Parathyroid adenoma (tissue), 2 donors: Measurements from ENCODE around the gene RBPMS2.

Experiments
- H2AFZ ChIP-seq: fragments of 300-600 bp; sonication (generic); one replicate; pipeline ENCODE4 v1.7.0; 2017; ENCODE audit warnings: antibody characterized with exemption, mild to moderate bottlenecking
- H3K27ac ChIP-seq: fragments of 300-600 bp; sonication (generic); one replicate; pipeline ENCODE4 v1.7.0; 2017
- H3K27me3 ChIP-seq: fragments of 300-600 bp; sonication (generic); one replicate; pipeline ENCODE4 v1.7.0; 2017; ENCODE audit warnings: low read length; ENCODE audit not compliant: control insufficient read depth, insufficient read depth
- H3K36me3 ChIP-seq: fragments of 300-600 bp; sonication (generic); one replicate; pipeline ENCODE4 v1.7.0; 2017; ENCODE audit warnings: low read length; ENCODE audit not compliant: control insufficient read depth, insufficient read depth
- H3K4me1 ChIP-seq: fragments of 300-600 bp; sonication (generic); one replicate; pipeline ENCODE4 v1.7.0; 2017; ENCODE audit warnings: control low read depth
- H3K4me2 ChIP-seq: fragments of 300-600 bp; sonication (generic); one replicate; pipeline ENCODE4 v1.7.0; 2017; ENCODE audit warnings: low read length
- H3K4me3 ChIP-seq: fragments of 300-600 bp; sonication (generic); one replicate; pipeline ENCODE4 v1.7.0; 2017; ENCODE audit warnings: low read depth, low read length
- H3K79me2 ChIP-seq: fragments of 300-600 bp; sonication (generic); one replicate; pipeline ENCODE4 v1.7.0; 2017; ENCODE audit warnings: control low read depth
- H3K9ac ChIP-seq: fragments of 300-600 bp; sonication (generic); one replicate; pipeline ENCODE4 v1.7.0; 2017; ENCODE audit warnings: mild to moderate bottlenecking
- H3K9me3 ChIP-seq: fragments of 300-600 bp; sonication (generic); one replicate; pipeline ENCODE4 v1.7.0; 2017; ENCODE audit warnings: low read length; ENCODE audit not compliant: control insufficient read depth
- TF ChIP-seq, protein P1 (sequence below): fragments of 300-600 bp; sonication (generic); IDR thresholded peaks from one replicate; pipeline ENCODE4 v1.7.0; 2017; ENCODE audit warnings: antibody characterized with exemption, mild to moderate bottlenecking
- donor health status: primary hyperparathyroidism.

RBPMS2 gene

DNA sequence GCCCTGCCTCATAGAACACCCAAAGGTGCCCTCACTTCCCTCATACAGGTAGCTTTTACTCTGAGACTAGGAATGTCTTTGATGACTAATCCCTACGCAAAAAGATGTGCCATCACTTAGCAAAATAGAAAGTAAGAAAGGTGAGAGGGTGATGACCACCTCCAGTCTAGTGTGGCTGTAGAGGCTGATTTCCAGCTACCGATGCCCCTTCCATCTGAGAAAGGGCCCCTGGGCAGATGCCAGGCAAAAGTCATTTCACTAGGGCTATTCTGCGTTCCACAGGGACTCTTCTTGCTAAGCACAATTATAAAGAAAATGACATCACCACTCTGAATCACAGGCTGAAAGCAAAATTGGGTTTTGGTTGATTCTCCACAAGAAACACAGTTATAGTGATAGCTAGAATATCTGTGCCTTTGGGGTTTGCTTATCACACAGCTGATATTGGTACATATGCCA lies 77.4 kb downstream of the RBPMS2 start:
- H2AFZ ChIP-seq: no peak overlapping the region
- TF ChIP-seq, protein P1, sequence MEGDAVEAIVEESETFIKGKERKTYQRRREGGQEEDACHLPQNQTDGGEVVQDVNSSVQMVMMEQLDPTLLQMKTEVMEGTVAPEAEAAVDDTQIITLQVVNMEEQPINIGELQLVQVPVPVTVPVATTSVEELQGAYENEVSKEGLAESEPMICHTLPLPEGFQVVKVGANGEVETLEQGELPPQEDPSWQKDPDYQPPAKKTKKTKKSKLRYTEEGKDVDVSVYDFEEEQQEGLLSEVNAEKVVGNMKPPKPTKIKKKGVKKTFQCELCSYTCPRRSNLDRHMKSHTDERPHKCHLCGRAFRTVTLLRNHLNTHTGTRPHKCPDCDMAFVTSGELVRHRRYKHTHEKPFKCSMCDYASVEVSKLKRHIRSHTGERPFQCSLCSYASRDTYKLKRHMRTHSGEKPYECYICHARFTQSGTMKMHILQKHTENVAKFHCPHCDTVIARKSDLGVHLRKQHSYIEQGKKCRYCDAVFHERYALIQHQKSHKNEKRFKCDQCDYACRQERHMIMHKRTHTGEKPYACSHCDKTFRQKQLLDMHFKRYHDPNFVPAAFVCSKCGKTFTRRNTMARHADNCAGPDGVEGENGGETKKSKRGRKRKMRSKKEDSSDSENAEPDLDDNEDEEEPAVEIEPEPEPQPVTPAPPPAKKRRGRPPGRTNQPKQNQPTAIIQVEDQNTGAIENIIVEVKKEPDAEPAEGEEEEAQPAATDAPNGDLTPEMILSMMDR: no peak
- H3K79me2 ChIP-seq: peaks cover 28% of the 10 kb centered on the region
- no peaks in the 10 kb centered on the region for H3K36me3 ChIP-seq
- no peaks in the 10 kb centered on the region for H3K9me3 ChIP-seq
- H3K4me1 ChIP-seq: peaks cover 38% of the 10 kb centered on the region
- H3K9ac ChIP-seq: no peak overlapping the region
- H3K27me3 ChIP-seq: no peaks in the 10 kb centered on the region
- H3K4me3 ChIP-seq: no peak overlapping the region
- peak overlapping the region; percentile 77 for H3K27ac ChIP-seq
- H3K4me2 ChIP-seq: peak overlapping the region; percentile 41

DNA sequence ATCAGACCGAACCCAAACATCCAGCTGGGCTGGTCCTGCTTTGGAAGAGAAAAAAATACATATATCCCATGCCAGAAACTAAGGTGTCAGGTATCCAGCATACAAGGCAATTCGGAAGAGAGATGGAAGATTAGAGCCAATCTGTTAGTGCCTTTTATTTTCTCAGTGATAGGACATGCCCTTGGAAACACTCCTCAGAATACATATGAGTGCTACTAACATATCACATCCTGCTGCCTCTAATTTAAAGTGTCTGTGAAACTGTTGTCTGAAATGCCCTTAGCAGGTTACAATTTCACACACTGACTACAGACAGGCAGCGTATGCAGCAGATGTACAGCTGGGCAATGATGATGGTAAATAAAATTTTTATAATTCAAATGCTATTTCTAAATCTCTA lies 78.9 kb downstream of the RBPMS2 start:
- Histone ChIP-seq H3K4me3 (peak overlapping the region; percentile 3), H3K27ac (peak overlapping the region; percentile 83), H2AFZ (no peak overlapping the region), H3K4me2 (peak overlapping the region; percentile 15), H3K79me2 (peaks cover 19% of the 10 kb centered on the region), H3K9ac (no peak overlapping the region), H3K36me3 (no peaks in the 10 kb centered on the region), H3K27me3 (no peaks in the 10 kb centered on the region), H3K9me3 (no peaks in the 10 kb centered on the region), H3K4me1 (peaks cover 37% of the 10 kb centered on the region)
- TF ChIP-seq, protein P1: no peak

DNA sequence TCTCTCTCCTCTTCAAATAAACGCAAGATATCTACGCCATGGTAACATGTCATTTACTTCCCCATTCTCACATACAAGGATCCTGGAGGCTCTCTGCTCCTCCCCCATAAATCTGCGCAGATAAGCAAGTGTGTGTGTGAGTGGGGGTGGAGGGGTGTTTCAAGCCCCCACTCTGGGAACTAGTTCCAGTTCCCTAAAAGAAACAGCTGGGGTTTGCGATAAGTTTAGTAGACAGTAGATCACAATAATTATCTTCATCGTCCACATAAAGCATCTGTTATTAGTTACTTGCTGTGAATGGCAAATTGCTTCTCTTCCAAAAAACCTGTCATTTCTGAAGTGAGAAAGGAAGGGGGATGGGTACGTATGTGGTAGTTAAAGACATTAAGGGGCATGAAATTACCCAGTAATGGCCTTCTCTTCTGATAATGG lies 79.8 kb downstream of the RBPMS2 start:
- H3K9me3 ChIP-seq: no peaks in the 10 kb centered on the region
- TF ChIP-seq, protein P1: no peak
- peaks cover 20% of the 10 kb centered on the region for H3K79me2 ChIP-seq
- no peak overlapping the region for H2AFZ ChIP-seq
- no peaks in the 10 kb centered on the region for H3K27me3 ChIP-seq
- H3K4me1 ChIP-seq: peaks cover 39% of the 10 kb centered on the region
- H3K4me2 ChIP-seq: peak overlapping the region; percentile 54
- H3K4me3 ChIP-seq: peak overlapping the region; percentile 19
- no peak overlapping the region for H3K9ac ChIP-seq
- H3K36me3 ChIP-seq: no peaks in the 10 kb centered on the region
- H3K27ac ChIP-seq: peak overlapping the region; percentile 83

DNA sequence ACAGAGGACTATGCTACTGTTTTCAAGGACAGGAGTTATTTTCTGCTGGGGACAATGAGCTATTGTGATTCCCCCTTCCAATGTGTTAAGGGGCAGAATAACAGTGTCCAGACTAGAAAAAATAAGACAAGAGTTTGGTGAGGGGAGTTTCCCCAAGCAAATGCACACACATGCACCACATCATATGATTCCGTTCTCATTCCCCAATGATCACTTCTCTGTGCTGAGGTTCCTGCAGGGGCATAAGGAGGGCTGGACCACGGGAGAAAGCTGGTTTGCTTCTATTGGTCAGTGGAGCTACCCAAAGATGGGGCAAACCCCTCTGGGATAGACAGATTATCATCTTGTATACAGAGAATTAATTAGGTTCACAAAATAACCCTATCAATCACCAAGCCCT lies 80.6 kb downstream of the RBPMS2 start:
- peak overlapping the region; percentile 83 for H3K27ac ChIP-seq
- H3K9me3 ChIP-seq: no peaks in the 10 kb centered on the region
- no peak overlapping the region for H2AFZ ChIP-seq
- no peaks in the 10 kb centered on the region for H3K27me3 ChIP-seq
- H3K4me1 ChIP-seq: peaks cover 42% of the 10 kb centered on the region
- H3K9ac ChIP-seq: no peak overlapping the region
- H3K79me2 ChIP-seq: peaks cover 16% of the 10 kb centered on the region
- no peaks in the 10 kb centered on the region for H3K36me3 ChIP-seq
- TF ChIP-seq, protein P1: no peak
- no peak overlapping the region for H3K4me3 ChIP-seq
- peak overlapping the region; percentile 17 for H3K4me2 ChIP-seq

DNA sequence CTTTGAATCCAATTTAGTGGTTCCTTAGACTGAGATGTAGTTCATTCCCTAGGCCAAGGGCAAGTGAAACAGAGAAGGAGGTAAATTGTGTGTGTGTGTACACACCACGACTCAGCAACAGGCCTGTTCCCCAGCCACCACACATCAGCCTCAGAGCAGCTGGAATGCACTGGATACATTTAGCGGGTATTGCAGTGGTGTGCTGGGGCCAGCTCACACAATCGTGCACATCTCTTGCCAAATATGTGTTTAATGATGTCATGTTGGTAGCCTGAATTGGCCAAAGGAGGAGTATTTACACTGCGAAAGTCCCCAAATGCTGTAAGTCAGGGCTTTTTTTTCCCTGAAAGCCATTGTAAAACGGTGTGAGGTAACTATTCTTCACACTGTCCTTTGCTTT lies 82.3 kb downstream of the RBPMS2 start:
- no peak overlapping the region for H3K4me3 ChIP-seq
- peaks cover 11% of the 10 kb centered on the region for H3K79me2 ChIP-seq
- no peak overlapping the region for H3K27ac ChIP-seq
- H3K9me3 ChIP-seq: no peaks in the 10 kb centered on the region
- no peak overlapping the region for H3K4me2 ChIP-seq
- peaks cover 39% of the 10 kb centered on the region for H3K4me1 ChIP-seq
- H2AFZ ChIP-seq: no peak overlapping the region
- no peaks in the 10 kb centered on the region for H3K27me3 ChIP-seq
- no peaks in the 10 kb centered on the region for H3K36me3 ChIP-seq
- TF ChIP-seq, protein P1: no peak
- no peak overlapping the region for H3K9ac ChIP-seq
